CD14-positive monocyte (primary cell): ENCODE data around the gene CD34. TPM values are rescaled to one million over a fixed set of nuclear protein-coding genes. Genes with fewer than 3 reads are reported as not detected.

Experiments used
- DNase-seq, 3 donors: peaks; one replicate each; pipeline ENCODE4 v3.0.0-alpha.2; 2011 to 2022
- H2AFZ ChIP-seq: 2 replicates; pipeline ENCODE4 v1.6.0; 2012; ENCODE audit warnings: mild to moderate bottlenecking, low read depth, low read length, inconsistent platforms; ENCODE audit not compliant: insufficient read depth, poor library complexity, severe bottlenecking
- H3K27ac ChIP-seq, 2 donors: 1 replicate in 1 of 2; 2 replicates in 1 of 2; pipeline ENCODE4 v1.5.1; 2012 to 2013; ENCODE audit warnings: low read length in 2 of 2, control low read depth in 1 of 2, inconsistent platforms in 1 of 2, low read depth in 1 of 2, mild to moderate bottlenecking in 1 of 2
- H3K27me3 ChIP-seq, 2 donors: one replicate each; pipeline versions ENCODE4 v1.6.0 to v1.6.1; 2011 to 2013; ENCODE audit warnings: low read length in 2 of 2; ENCODE audit not compliant: control insufficient read depth in 2 of 2, insufficient read depth in 2 of 2
- H3K36me3 ChIP-seq, 2 donors: replicated peaks in 1 of 2; 1 replicate in 1 of 2; 2 replicates in 1 of 2; pipeline versions ENCODE4 v1.5.1 to v1.6.1; 2012 to 2013; ENCODE audit warnings: low read length in 2 of 2, control low read depth in 1 of 2, inconsistent platforms in 1 of 2, mild to moderate bottlenecking in 1 of 2; ENCODE audit not compliant: insufficient read depth in 2 of 2, control insufficient read depth in 1 of 2
- H3K4me1 ChIP-seq, 2 donors: 1 replicate in 1 of 2; 2 replicates in 1 of 2; pipeline versions ENCODE4 v1.5.1 to v1.6.1; 2012 to 2013; ENCODE audit warnings: low read length in 2 of 2, control low read depth in 1 of 2, inconsistent platforms in 1 of 2, mild to moderate bottlenecking in 1 of 2, moderate library complexity in 1 of 2; ENCODE audit not compliant: insufficient read depth in 2 of 2, control insufficient read depth in 1 of 2
- H3K4me2 ChIP-seq: replicated peaks from 2 replicates; pipeline ENCODE3; 2012; ENCODE audit warnings: low read length, moderate library complexity, mild to moderate bottlenecking; ENCODE audit not compliant: poor library complexity, severe bottlenecking; ENCODE audit errors: extremely low read depth
- H3K4me3 ChIP-seq, 3 experiments: fragments of 200-600 bp in 1 of 3; sonication (generic) in 1 of 3; replicated peaks in 1 of 3; 1 replicate in 2 of 3; 2 replicates in 1 of 3; pipeline ENCODE4 v1.5.1; 2011 to 2013; ENCODE audit warnings: low read length in 3 of 3, mild to moderate bottlenecking in 3 of 3, control low read depth in 2 of 3, low read depth in 2 of 3, inconsistent platforms in 1 of 3, moderate library complexity in 1 of 3
- H3K79me2 ChIP-seq: 2 replicates; pipeline ENCODE4 v1.6.0; 2012; ENCODE audit warnings: mild to moderate bottlenecking, control low read depth, inconsistent platforms, low read length, moderate library complexity; ENCODE audit not compliant: insufficient read depth
- H3K9ac ChIP-seq: 2 replicates; pipeline ENCODE4 v1.6.0; 2017; ENCODE audit warnings: low read length, mild to moderate bottlenecking; ENCODE audit not compliant: insufficient read depth, poor library complexity, severe bottlenecking
- H3K9me3 ChIP-seq, 2 donors: replicated peaks in 1 of 2; 1 replicate in 1 of 2; 2 replicates in 1 of 2; pipeline versions ENCODE4 v1.5.1 to v1.6.1; 2012 to 2013; ENCODE audit warnings: low read length in 2 of 2, control low read depth in 1 of 2; ENCODE audit not compliant: control insufficient read depth in 1 of 2, insufficient read depth in 1 of 2
- H4K20me1 ChIP-seq: 2 replicates; pipeline ENCODE4 v1.6.0; 2012; ENCODE audit warnings: mild to moderate bottlenecking, low read length, control low read depth, moderate library complexity; ENCODE audit not compliant: insufficient read depth
- H3K27ac Mint-ChIP-seq, 7 donors: one replicate each; pipeline ENCODE4 v1.8.0; 2020; ENCODE audit warnings: mild to moderate bottlenecking in 7 of 7, mixed read lengths in 7 of 7, moderate library complexity in 6 of 7, inconsistent platforms in 2 of 7
- H3K27me3 Mint-ChIP-seq, 3 donors: one replicate each; pipeline ENCODE4 v1.8.0; 2021 to 2022; ENCODE audit warnings: low read depth in 3 of 3, mild to moderate bottlenecking in 3 of 3, mixed read lengths in 3 of 3, moderate library complexity in 3 of 3, inconsistent platforms in 1 of 3
- H3K36me3 Mint-ChIP-seq, 2 donors: one replicate each; pipeline ENCODE4 v1.8.0; 2020; ENCODE audit warnings: mixed read lengths in 2 of 2, inconsistent platforms in 1 of 2, mild to moderate bottlenecking in 1 of 2
- H3K4me1 Mint-ChIP-seq: one replicate; pipeline ENCODE4 v1.8.0; 2020; ENCODE audit warnings: mild to moderate bottlenecking, mixed read lengths
- H3K4me3 Mint-ChIP-seq, 2 donors: one replicate each; pipeline ENCODE4 v1.8.0; 2020; ENCODE audit warnings: mild to moderate bottlenecking in 2 of 2, mixed read lengths in 2 of 2, moderate library complexity in 1 of 2
- H3K9me3 Mint-ChIP-seq, 7 donors: one replicate each; pipeline ENCODE4 v1.8.0; 2020 to 2022; ENCODE audit warnings: mixed read lengths in 7 of 7, mild to moderate bottlenecking in 6 of 7, moderate library complexity in 6 of 7, inconsistent platforms in 2 of 7
- CTCF ChIP-seq: fragments of 200-600 bp; IDR thresholded peaks from one replicate; pipeline ENCODE4 v1.8.0; 2022; ENCODE audit warnings: antibody characterized with exemption, mild to moderate bottlenecking
- WGBS: methylation state at CpG from one replicate; pipeline ENCODE4 v1.1.5; 2013; ENCODE audit warnings: missing lambda C conversion rate; ENCODE audit not compliant: insufficient coverage; 5-methylcytosine and 5-hydroxymethylcytosine counted together
- intact Hi-C, 2 donors: fragments of 100-400 bp; cut with micrococcal nuclease; formaldehyde crosslinking; loops; one replicate each; pipeline versions ENCODE4 v1.15.0 to v1.15.1; 2023
- polyA plus RNA-seq, 3 donors: library from polyadenylated mRNA; depleted of rRNA in 1 of 3; unstranded in 2 of 3; stranded (reverse) in 1 of 3; fragments of 300-500 nt in 2 of 3; fragments of >200 nt in 1 of 3; fragmentation: Illumina TruSeq in 2 of 3; gene quantifications; 1 replicate in 2 of 3; 2 replicates in 1 of 3; pipeline ENCODE4 v1.2.3, GENCODE V29; 2012 to 2021

CD34 gene
- polyA plus RNA-seq, 3 donors: 0.03 TPM; not detected in 2

- no peaks in the 10 kb centered on the region for H3K9me3 ChIP-seq
- no peaks in the 10 kb centered on the region for H3K36me3 ChIP-seq
- no peak overlapping the region for H3K9ac ChIP-seq
- H3K27me3 ChIP-seq: no peaks in the 10 kb centered on the region
- Mint-ChIP-seq H3K27ac (no peak overlapping the region), H3K4me3 (no peak overlapping the region), H3K9me3 (no peaks in the 10 kb centered on the region), H3K36me3 (no peaks in the 10 kb centered on the region), H3K4me1 (peaks cover 8% of the 10 kb centered on the region), H3K27me3 (peaks cover 0 to 2% (median under 1%) of the 10 kb centered on the region in 3 donors)
- no peak overlapping the region for H2AFZ ChIP-seq
- intact Hi-C loops: no loop called here
- no peak overlapping the region for H3K27ac ChIP-seq
- no peaks in the 10 kb centered on the region for H3K4me1 ChIP-seq
- WGBS: 94% methylated on average over 3 of the region's 3 CpGs
- no peak overlapping the region for H3K4me3 ChIP-seq
- DNase-seq: no peak
- no peaks in the 10 kb centered on the region for H3K79me2 ChIP-seq
- no peaks in the 10 kb centered on the region for H4K20me1 ChIP-seq
- TF ChIP-seq CTCF: no peak
- no peak overlapping the region for H3K4me2 ChIP-seq
Observed at GRCh38 chr1:207949571-207950195, 38.8 kb upstream of the CD34 start.

GRCh38 chr1:207948536-207949250 is 37.8 kb upstream of the CD34 start:
- no peak overlapping the region for H3K27ac Mint-ChIP-seq
- Histone ChIP-seq H3K79me2 (no peaks in the 10 kb centered on the region), H3K9me3 (no peaks in the 10 kb centered on the region), H3K9ac (no peak overlapping the region), H3K4me1 (no peaks in the 10 kb centered on the region), H3K27me3 (no peaks in the 10 kb centered on the region), H3K4me2 (no peak overlapping the region), H3K36me3 (no peaks in the 10 kb centered on the region), H2AFZ (no peak overlapping the region), H3K4me3 (no peak overlapping the region), H4K20me1 (no peaks in the 10 kb centered on the region), H3K27ac (no peak overlapping the region)
- no peak for TF ChIP-seq CTCF
- peaks cover 0 to 2% (median 0%) of the 10 kb centered on the region in 3 donors for H3K27me3 Mint-ChIP-seq
- intact Hi-C loops: no loop called here
- H3K4me1 Mint-ChIP-seq: peaks cover 8% of the 10 kb centered on the region
- WGBS: no CpG with 5 or more reads among the region's 3 CpGs
- no peak for DNase-seq
- H3K36me3 Mint-ChIP-seq: no peaks in the 10 kb centered on the region
- no peaks in the 10 kb centered on the region for H3K9me3 Mint-ChIP-seq
- H3K4me3 Mint-ChIP-seq: no peak overlapping the region
